IPS DF 19.7 (cell line): ENCODE results near the gene SERTAD1.
A peak's percentile ranks its signal among the peaks of the same experiment; 100 is the strongest.
"Not testable (repeated sequence)": the region's sequence is repeated elsewhere in the genome, so short reads cannot be mapped to it uniquely, and the experiment has no call there.

Experiments
- DNase-seq: peaks from one replicate; pipeline ENCODE4 v3.0.0-alpha.2; 2013; ENCODE audit warnings: low read depth, low spot score

SERTAD1 gene

GRCh38 chr19:40450664-40451063, 24.9 kb upstream of the SERTAD1 start:
- no peak for DNase-seq

- DNase-seq = no peak
These were observed 23.7 kb upstream of the SERTAD1 start for GRCh38 chr19:40449506-40449905.

- no peak for DNase-seq
These were observed 20.5 kb upstream of the SERTAD1 start for GRCh38 chr19:40446263-40446784.

- DNase-seq = no peak
These were observed 20.0 kb upstream of the SERTAD1 start for GRCh38 chr19:40445780-40446262.

GRCh38 chr19:40444825-40445312, 19.1 kb upstream of the SERTAD1 start:
- DNase-seq = no peak

- no peak for DNase-seq
These were observed 18.4 kb upstream of the SERTAD1 start, which contains the start of gene SERTAD3 for GRCh38 chr19:40444000-40444824. Gene SERTAD3, minus strand, starts transcription at chr19:40444335. Its CDS starts 2,255 bp downstream, at chr19:40442080.

- peak; percentile 97 for DNase-seq
These were observed 17.6 kb upstream of the SERTAD1 start for GRCh38 chr19:40443131-40443999.

- no peak for DNase-seq
These were observed 16.7 kb upstream of the SERTAD1 start for GRCh38 chr19:40442328-40443130.

GRCh38 chr19:40441719-40442253, 16.0 kb upstream of the SERTAD1 start:
- no peak for DNase-seq

- no peak for DNase-seq
These were observed 12.5 kb upstream of the SERTAD1 start for GRCh38 chr19:40438284-40438683.

GRCh38 chr19:40433391-40434216, 7.8 kb upstream of the SERTAD1 start:
- DNase-seq = no peak

- not testable (repeated sequence) for DNase-seq
These were observed 7.0 kb upstream of the SERTAD1 start for GRCh38 chr19:40432760-40433159.

GRCh38 chr19:40431698-40432097, 5.9 kb upstream of the SERTAD1 start:
- no peak for DNase-seq

- DNase-seq = not testable (repeated sequence)
These were observed 4.5 kb upstream of the SERTAD1 start for GRCh38 chr19:40430242-40430641.

- not testable (repeated sequence) for DNase-seq
These were observed 2.4 kb upstream of the SERTAD1 start for GRCh38 chr19:40428197-40428596.

- DNase-seq = no peak
These were observed 949 bp downstream of the SERTAD1 start for GRCh38 chr19:40424637-40425449.

- DNase-seq = no peak
These were observed 1.9 kb downstream of the SERTAD1 start for GRCh38 chr19:40423938-40424337.

- no peak for DNase-seq
These were observed 2.8 kb downstream of the SERTAD1 start for GRCh38 chr19:40422748-40423566.
